Hematopoietic multipotent progenitor cell treated with erythropoietin and hydrocortisone succinate and interleukin-3 and kit ligand, for 15 days (in vitro differentiated cells): Measurements from ENCODE around the gene MORC4.

Experiments
- DNase-seq: peaks from one replicate; pipeline ENCODE4 v3.0.0-alpha.2; 2015; ENCODE audit warnings: low spot score

Gene MORC4

GRCh38 chrX:106952538-106952937 is 47.5 kb downstream of the MORC4 start:
- no peak for DNase-seq

DNA sequence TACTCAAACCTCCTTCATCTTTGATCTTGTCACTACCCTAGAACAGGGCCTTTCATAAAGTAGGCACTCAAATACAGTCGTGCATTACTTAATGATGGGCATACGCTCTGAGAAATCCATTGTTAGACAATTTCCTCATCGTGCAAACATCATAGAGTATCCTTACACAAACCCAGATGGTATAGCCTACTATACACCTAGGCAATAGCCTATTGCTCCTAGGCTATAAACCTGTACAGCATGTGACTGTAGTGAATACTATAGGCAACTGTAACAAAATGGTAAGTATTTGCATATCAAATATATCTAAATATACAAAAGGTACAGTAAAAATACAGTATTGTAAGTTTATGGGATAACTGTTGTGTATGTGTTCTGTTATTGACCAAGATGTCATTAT is 47.9 kb downstream of the MORC4 start:
- no peak for DNase-seq

DNA sequence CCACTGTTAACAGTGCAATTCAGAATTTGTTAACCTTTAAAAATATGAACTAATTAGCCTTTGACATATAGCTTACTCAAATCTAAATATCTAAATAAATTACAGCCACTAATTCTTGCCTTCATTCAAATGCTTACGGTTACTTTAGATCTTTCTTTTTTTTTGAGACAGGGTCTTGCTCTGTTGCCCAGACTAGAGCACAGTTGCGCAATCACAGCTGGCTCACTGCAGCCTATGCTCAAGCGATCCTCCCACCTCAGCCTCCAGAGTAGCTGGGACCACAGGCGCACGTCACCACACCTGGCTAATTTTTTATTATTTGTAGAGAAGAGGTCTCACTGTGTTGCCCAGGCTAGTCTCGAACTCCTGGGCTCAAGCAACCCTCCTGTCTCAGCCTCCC is 48.8 kb downstream of the MORC4 start:
- no peak for DNase-seq

- no peak for DNase-seq
These were observed 49.6 kb downstream of the MORC4 start for GRCh38 chrX:106950381-106950780.

DNA sequence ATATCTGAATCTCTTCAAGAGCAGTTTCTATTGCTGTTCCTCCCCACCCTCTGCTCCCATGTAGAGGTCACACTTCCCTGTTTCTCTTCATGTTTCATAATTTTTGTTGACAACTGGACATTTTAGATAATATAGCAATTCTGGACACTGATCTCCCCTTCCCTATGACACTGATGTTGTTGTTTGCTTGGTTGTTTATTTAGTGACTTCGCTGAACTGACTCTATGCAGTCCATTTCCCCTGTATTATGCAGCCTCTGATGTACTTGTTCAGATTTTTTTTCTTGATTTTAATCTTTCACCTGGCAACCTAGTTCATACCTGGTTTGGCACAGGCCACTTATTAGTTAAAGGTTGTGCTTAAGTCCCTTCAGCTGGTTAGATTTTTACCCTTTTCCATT is 50.6 kb downstream of the MORC4 start:
- DNase-seq: no peak

- DNase-seq: no peak
These were observed 51.4 kb downstream of the MORC4 start for GRCh38 chrX:106948641-106949040.

DNA sequence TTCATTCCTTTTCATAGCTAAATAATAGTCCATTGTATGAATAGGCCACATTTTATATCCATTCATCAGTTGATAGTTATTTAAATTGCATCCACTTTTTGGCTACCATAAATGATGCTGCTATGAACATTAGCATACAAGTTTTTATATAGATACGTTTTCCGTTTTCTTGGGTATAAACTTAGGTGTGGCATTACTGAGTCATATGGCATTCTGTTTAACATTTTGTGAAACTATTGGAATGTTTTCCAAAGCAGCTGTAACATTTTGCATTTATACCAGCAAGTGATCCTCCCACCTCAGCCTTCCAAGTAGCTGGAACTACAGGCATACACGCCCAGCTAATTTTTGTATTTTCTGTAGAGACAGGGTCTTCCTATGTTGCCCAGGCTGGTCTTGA is 53.5 kb downstream of the MORC4 start:
- DNase-seq: no peak

- no peak for DNase-seq
These were observed 59.9 kb downstream of the MORC4 start for GRCh38 chrX:106940068-106940467.

DNA sequence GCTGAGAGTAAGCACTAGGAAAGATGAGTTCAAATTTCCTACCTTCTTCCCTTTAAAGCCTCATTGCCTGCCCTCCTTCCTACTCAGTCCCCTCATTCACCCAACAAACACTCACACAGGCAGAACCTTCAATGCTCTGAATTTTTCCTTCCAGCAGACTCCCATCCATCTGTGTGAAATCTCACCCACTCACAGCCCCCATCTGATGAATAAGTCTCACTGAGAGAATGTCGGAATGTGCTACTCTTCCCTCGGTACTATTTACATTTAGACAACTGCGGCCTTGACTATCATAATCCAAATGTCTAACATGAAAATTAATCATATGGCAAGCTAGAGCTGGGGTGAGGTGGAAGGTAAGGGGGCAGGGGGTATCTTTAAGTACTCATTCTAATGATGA is 60.4 kb downstream of the MORC4 start:
- no peak for DNase-seq

- no peak for DNase-seq
These were observed 63.8 kb downstream of the MORC4 start for GRCh38 chrX:106936246-106936645.

- DNase-seq: no peak
These were observed 64.8 kb downstream of the MORC4 start for GRCh38 chrX:106935175-106935574.

GRCh38 chrX:106933538-106933961 is 66.5 kb downstream of the MORC4 start:
- no peak for DNase-seq

DNA sequence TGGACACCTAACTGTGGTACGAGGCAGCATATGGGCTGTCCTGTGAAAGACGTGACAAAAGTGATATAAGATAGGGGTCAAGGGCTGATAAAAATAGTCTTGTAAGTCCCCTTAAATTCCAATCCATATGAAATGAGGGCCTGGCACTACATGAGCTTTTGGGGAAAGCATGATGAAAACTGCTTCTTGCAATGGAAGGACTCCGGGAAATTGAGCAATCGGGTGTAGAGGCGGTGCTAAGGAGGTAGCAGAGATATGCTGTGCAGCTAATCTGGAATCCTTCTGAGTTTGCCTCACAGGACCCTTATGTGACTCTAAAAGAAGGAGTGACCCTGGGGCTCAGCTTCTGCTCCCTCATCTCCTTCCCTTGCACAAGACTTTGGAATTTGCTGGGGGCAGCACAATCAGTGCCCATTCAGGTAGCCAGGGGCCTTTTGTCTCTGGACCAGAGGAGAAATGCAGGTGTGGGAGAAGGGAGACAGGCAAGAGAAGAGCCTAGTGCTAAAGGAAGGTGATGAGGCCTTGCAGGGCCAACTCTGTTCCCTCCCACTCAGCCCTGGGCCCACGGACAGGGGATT is 67.0 kb downstream of the MORC4 start:
- no peak for DNase-seq

DNA sequence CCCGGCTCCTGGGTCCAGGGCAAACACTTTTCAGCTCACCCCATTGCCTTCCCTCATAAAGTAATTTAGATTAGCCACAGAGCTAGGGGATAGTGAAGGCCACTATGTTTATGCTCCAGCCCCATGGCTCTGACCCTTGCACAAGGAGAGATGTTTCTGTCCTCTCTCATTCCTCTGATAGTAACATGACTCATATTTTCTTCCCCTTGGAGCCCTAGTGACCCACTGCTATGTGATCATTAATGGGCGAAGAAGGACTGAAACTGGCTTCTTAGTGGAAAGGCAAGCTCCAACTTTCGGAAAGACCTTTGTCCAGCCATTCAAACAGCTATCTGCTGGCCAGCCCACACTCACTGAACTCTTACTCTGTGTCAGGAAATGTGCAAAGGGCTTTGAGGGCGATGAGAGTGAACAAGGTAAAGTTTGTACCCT is 67.5 kb downstream of the MORC4 start:
- no peak for DNase-seq

GRCh38 chrX:106931831-106932491 is 68.1 kb downstream of the MORC4 start:
- DNase-seq: no peak

- DNase-seq: no peak
These were observed 71.8 kb downstream of the MORC4 start for GRCh38 chrX:106928227-106928626.

GRCh38 chrX:106927700-106928099 is 72.3 kb downstream of the MORC4 start:
- DNase-seq: no peak

GRCh38 chrX:106927023-106927422 is 73.0 kb downstream of the MORC4 start:
- DNase-seq: no peak

GRCh38 chrX:106921637-106922036 is 78.4 kb downstream of the MORC4 start:
- no peak for DNase-seq

DNA sequence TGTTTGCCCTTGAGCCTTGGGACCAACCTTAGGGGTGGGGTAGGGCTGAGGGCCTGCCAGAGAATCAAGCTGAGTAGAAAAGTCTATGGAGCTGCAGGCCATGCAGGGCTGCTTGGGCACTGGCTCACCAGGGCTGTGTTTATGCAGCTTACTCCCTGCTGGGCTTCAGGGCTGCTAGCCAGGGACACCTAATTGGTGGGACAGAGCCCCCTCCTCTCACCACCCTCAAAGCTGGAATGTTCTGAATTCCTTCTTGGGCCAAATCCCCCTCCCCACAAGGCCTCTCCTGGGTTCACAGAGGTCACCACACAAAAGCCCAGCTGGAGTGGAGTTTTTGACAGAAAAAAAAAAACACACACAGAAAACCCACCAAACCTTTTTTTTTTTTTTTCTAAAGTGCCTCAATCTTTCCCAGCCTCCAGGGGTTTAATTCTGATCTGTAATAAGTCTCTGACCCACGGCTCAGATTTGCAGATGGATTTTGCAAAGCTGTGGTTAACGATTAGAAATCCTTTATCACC is 80.0 kb downstream of the MORC4 start, which contains the start of gene CLDN2:
Gene CLDN2, plus strand, starts transcription at position 471 of the 521 bp plus-strand sequence. CDS start 7,827 bp downstream, outside the sequence.
- no peak for DNase-seq

DNA sequence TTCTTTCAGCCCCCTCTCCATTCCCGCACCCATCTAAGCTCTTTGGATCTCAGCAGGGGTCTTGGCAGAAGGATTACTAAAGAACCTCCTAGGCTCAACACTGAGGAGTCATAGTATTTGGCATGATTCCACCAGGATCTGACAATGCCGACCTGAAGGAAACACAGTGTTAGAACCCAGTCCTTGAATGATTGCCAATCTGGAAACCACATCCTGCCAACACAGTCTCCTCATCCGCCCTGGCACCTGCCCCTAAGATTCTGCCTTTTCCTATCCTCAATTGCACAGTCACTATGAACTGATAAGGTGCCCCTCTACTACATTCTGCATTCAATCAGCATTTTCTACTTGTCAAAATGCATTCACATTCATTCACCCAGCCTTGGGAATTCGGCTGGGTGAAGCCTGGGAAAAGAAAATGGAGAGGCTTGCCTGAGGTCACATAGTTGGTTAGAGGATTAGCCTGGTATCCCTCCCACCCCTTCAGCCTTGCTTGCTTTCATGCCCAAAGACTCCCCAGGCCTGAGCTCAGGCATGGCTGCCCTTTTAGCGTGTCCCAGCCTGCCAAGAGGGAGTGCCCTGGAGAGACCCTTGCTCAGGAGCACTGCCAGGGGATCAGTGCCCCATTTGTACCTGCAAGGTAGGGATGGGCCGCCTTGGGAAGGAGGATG is 82.0 kb downstream of the MORC4 start:
- no peak for DNase-seq

- DNase-seq: no peak
These were observed 87.1 kb downstream of the MORC4 start for GRCh38 chrX:106912864-106913263.

DNA sequence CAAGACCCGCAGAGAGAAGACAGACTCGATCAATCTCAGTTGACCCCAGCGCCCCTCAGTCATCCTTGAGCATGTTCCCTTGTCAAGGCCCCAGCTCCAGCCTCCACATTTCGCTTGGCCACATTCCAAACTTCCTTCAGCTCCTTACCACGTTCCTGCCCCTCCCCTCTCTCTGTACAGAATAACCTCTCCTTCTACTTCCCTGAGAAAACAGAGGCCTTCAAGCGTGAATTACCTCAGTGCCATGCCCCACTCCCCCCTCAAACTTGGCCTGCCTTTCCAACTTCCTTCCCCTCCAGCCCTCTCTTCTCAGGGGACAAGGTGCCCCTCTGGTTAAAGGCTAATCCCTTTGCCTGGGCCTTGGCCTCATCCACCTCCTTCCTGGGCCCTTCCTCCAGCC is 93.7 kb downstream of the MORC4 start:
- DNase-seq: no peak
